IMR-90 (cell line): ENCODE measurements around the gene PPARG.

Experiments
- BHLHE40 ChIP-seq: fragments of 150-350 bp; IDR thresholded peaks from 2 replicates; pipeline ENCODE4 v1.6.1; 2016; ENCODE audit warnings: mild to moderate bottlenecking, low read depth, low read length
- CTCF ChIP-seq: conservative IDR thresholded peaks from 2 replicates; pipeline ENCODE4 v1.5.1; 2012; ENCODE audit warnings: mild to moderate bottlenecking, low read depth, low read length, improper control_type of control experiment
- ELK1 ChIP-seq: fragments of 150-350 bp; IDR thresholded peaks from 2 replicates; pipeline ENCODE4 v1.6.1; 2016; ENCODE audit warnings: low read depth, mild to moderate bottlenecking, low read length, moderate library complexity, borderline replicate concordance
- POLR2A ChIP-seq: IDR thresholded peaks from 2 replicates; pipeline ENCODE4 v1.6.1; 2012; ENCODE audit warnings: mild to moderate bottlenecking, low read depth, low read length
- RAD21 ChIP-seq: IDR thresholded peaks from 2 replicates; pipeline ENCODE4 v1.6.1; 2012; ENCODE audit warnings: low read length, improper control_type of control experiment
- RFX5 ChIP-seq: IDR thresholded peaks from 2 replicates; pipeline ENCODE4 v1.8.0; 2012; ENCODE audit warnings: low read depth, mild to moderate bottlenecking, low read length, moderate library complexity
- SMC3 ChIP-seq: fragments of 150-350 bp; IDR thresholded peaks from 2 replicates; pipeline ENCODE4 v1.6.1; 2016; ENCODE audit warnings: low read depth, mild to moderate bottlenecking, antibody characterized with exemption, low read length, moderate library complexity

GRCh38 chr3:12400616-12401194, 111.8 kb downstream of the PPARG start:
- no peak for TF ChIP-seq POLR2A
- no peak for TF ChIP-seq RAD21
- TF ChIP-seq BHLHE40, result no peak
- TF ChIP-seq CTCF, result no peak
- no peak for TF ChIP-seq SMC3
- no peak for TF ChIP-seq ELK1
- TF ChIP-seq RFX5, result no peak
